AG09309 (cell line): ENCODE data around the gene LGR6.

Experiments used
- DNase-seq: peaks from one replicate; pipeline ENCODE4 v3.0.0-alpha.2; 2010; ENCODE audit warnings: low read depth
- H3K4me3 ChIP-seq: 2 replicates; pipeline ENCODE4 v1.5.1; 2011; ENCODE audit warnings: mild to moderate bottlenecking, low read depth, low read length, moderate library complexity; ENCODE audit not compliant: control insufficient read depth
- CTCF ChIP-seq: IDR thresholded peaks from 2 replicates; pipeline ENCODE4 v1.5.1; 2011; ENCODE audit warnings: mild to moderate bottlenecking, low read depth, low read length, inconsistent platforms; ENCODE audit not compliant: insufficient read depth, control insufficient read depth; ENCODE audit errors: missing control alignments

Gene LGR6

GRCh38 chr1:202159534-202160371, 33.8 kb upstream of the LGR6 start:
- no peak for TF ChIP-seq CTCF
- no peak overlapping the region for H3K4me3 ChIP-seq
- no peak for DNase-seq

GRCh38 chr1:202160377-202160940, 33.1 kb upstream of the LGR6 start, which contains the start of gene PTPN7:
TSS of gene PTPN7 (minus strand) at chr1:202160602. CDS start at chr1:202159402, 1,200 bp downstream.
- DNase-seq: no peak
- no peak within 1 kb of the TSS for H3K4me3 ChIP-seq
- TF ChIP-seq CTCF: no peak

- DNase-seq: no peak
- no peak overlapping the region for H3K4me3 ChIP-seq
- no peak for TF ChIP-seq CTCF
These were observed 32.2 kb upstream of the LGR6 start for GRCh38 chr1:202161151-202162046.

GRCh38 chr1:202162047-202162417, 31.6 kb upstream of the LGR6 start:
- no peak overlapping the region for H3K4me3 ChIP-seq
- TF ChIP-seq CTCF: no peak
- no peak for DNase-seq

GRCh38 chr1:202162418-202163280, 30.9 kb upstream of the LGR6 start:
- no peak for DNase-seq
- no peak for TF ChIP-seq CTCF
- no peak overlapping the region for H3K4me3 ChIP-seq
